GM12878 (cell line): ENCODE data around the gene GOLGA5. TPM values are rescaled to one million over a fixed set of nuclear protein-coding genes. Genes with fewer than 3 reads are reported as not detected.

Source experiments
- ATAC-seq: fragments of 200-7000 bp; cut with Tn5 transposase; 3 replicates; pipeline ENCODE4 v1.9.1; 2020; ENCODE audit warnings: mild to moderate bottlenecking, moderate library complexity
- BruUV-seq: library from RNA; stranded (reverse); fragments of 400-500 nt; replicated peaks from 2 replicates; lab custom pipeline; 2021; lab: Mats Ljungman, UMichigan
- CTCF ChIA-PET: fragments of 300-600 bp; sonication (Branson Sonifier 250); formaldehyde crosslinking; extraction: SDS; loops from one replicate; lab custom pipeline; 2021; ENCODE audit warnings: inconsistent platforms; lab: Yijun Ruan, JAX
- POLR2A ChIA-PET: fragments of 350-600 bp; formaldehyde crosslinking; extraction: SDS; loops from one replicate; lab custom pipeline; 2021; ENCODE audit warnings: inconsistent platforms; lab: Charles Lee
- RAD21 ChIA-PET: fragments of 300-600 bp; sonication (Branson Sonifier 250); formaldehyde crosslinking; loops from one replicate; lab custom pipeline; 2023; ENCODE audit warnings: antibody characterized with exemption; ENCODE audit not compliant: unreplicated experiment; lab: Charles Lee
- SMC1A ChIA-PET: fragments of 300-600 bp; sonication (Branson Sonifier 250); formaldehyde crosslinking; loops from one replicate; lab custom pipeline; 2023; ENCODE audit not compliant: unreplicated experiment, uncharacterized antibody; lab: Charles Lee
- DNase-seq: peaks from one replicate; pipeline ENCODE4 v3.0.0-alpha.2; 2011; ENCODE audit warnings: low read depth, low spot score
- FAIRE-seq: peaks from 3 replicates; lab custom pipeline; 2011; peaks lifted over from hg19 to GRCh38; lab: Jason Lieb, UNC
- H2AFZ ChIP-seq: 2 replicates; pipeline ENCODE4 v1.6.0; 2011; ENCODE audit warnings: low read depth, low read length, control low read depth; ENCODE audit not compliant: control insufficient read depth
- H3K27ac ChIP-seq: 2 replicates; pipeline ENCODE4 v1.5.1; 2011; ENCODE audit warnings: control low read depth; ENCODE audit not compliant: control insufficient read depth, insufficient read depth
- H3K27me3 ChIP-seq, 2 experiments: replicated peaks in 1 of 2; 2 replicates each; pipeline versions ENCODE4 v1.6.0 to v1.6.1; 2011; ENCODE audit warnings: low read length in 1 of 2; ENCODE audit not compliant: control insufficient read depth in 2 of 2, insufficient read depth in 2 of 2
- H3K36me3 ChIP-seq, 2 experiments: 2 replicates each; pipeline ENCODE4 v1.5.1; 2011; ENCODE audit warnings: low read length in 1 of 2; ENCODE audit not compliant: control insufficient read depth in 2 of 2, insufficient read depth in 2 of 2
- H3K4me1 ChIP-seq: 2 replicates; pipeline ENCODE4 v1.6.1; 2011; ENCODE audit warnings: mild to moderate bottlenecking, low read length, moderate library complexity, mixed read lengths; ENCODE audit not compliant: control insufficient read depth, insufficient read depth
- H3K4me2 ChIP-seq: 2 replicates; pipeline ENCODE4 v1.6.0; 2011; ENCODE audit warnings: control low read depth; ENCODE audit not compliant: control insufficient read depth, insufficient read depth
- H3K4me3 ChIP-seq: fragments of 200-600 bp; sonication (generic); 2 replicates; pipeline ENCODE4 v1.5.1; 2016
- H3K79me2 ChIP-seq: 2 replicates; pipeline ENCODE4 v1.6.0; 2011; ENCODE audit warnings: low read length; ENCODE audit not compliant: control insufficient read depth, insufficient read depth
- H3K9ac ChIP-seq: 2 replicates; pipeline ENCODE4 v1.8.0; 2011; ENCODE audit warnings: low read length, control low read depth, mixed read lengths; ENCODE audit not compliant: control insufficient read depth, insufficient read depth
- H3K9me3 ChIP-seq: replicated peaks from 3 replicates; pipeline ENCODE4 v1.5.1; 2011; ENCODE audit warnings: mild to moderate bottlenecking, low read length; ENCODE audit not compliant: control insufficient read depth, insufficient read depth
- H4K20me1 ChIP-seq: 2 replicates; pipeline ENCODE4 v1.6.0; 2011; ENCODE audit not compliant: control insufficient read depth, insufficient read depth
- CHD1 ChIP-seq: IDR thresholded peaks from 2 replicates; pipeline ENCODE4 v1.6.1; 2012; ENCODE audit warnings: low read depth, low read length, improper control_type of control experiment
- CREM ChIP-seq: IDR thresholded peaks from 2 replicates; pipeline ENCODE4 v1.6.1; 2014; ENCODE audit warnings: antibody characterized with exemption, low read depth
- E4F1 ChIP-seq: fragments of 450-650 bp; IDR thresholded peaks from 2 replicates; pipeline ENCODE4 v1.6.1; 2018; ENCODE audit warnings: borderline replicate concordance, mild to moderate bottlenecking; ENCODE audit not compliant: partially characterized antibody
- EP300 ChIP-seq, 2 experiments: fragments of 150-350 bp in 1 of 2; IDR thresholded peaks; 2 replicates each; pipeline ENCODE4 v1.6.1; 2011 to 2012; ENCODE audit warnings: low read depth in 2 of 2, low read length in 2 of 2, borderline replicate concordance in 1 of 2, improper control_type of control experiment in 1 of 2, inconsistent platforms in 1 of 2; ENCODE audit not compliant: control insufficient read depth in 1 of 2
- ETV6 ChIP-seq, 2 experiments: fragments of 450-650 bp in 1 of 2; IDR thresholded peaks in 1 of 2; conservative IDR thresholded peaks in 1 of 2; 2 replicates each; pipeline ENCODE4 v1.6.1; 2014; ENCODE audit warnings: antibody characterized with exemption in 1 of 2, borderline replicate concordance in 1 of 2, low read depth in 1 of 2, mild to moderate bottlenecking in 1 of 2, moderate library complexity in 1 of 2
- FOXM1 ChIP-seq: IDR thresholded peaks from 2 replicates; pipeline ENCODE4 v1.6.1; 2012; ENCODE audit warnings: low read depth, mild to moderate bottlenecking, inconsistent platforms, low read length, moderate library complexity
- SREBF1 ChIP-seq: IDR thresholded peaks from 2 replicates; pipeline ENCODE4 v1.6.1; 2012; ENCODE audit warnings: mild to moderate bottlenecking, low read length
- ZNF207 ChIP-seq: fragments of 450-650 bp; IDR thresholded peaks from 2 replicates; pipeline ENCODE4 v1.6.1; 2014; ENCODE audit warnings: antibody characterized with exemption, mild to moderate bottlenecking, borderline replicate concordance
- in situ Hi-C: fragments of 300-500 bp; cut with MboI; formaldehyde crosslinking; loops from 9 replicates; pipeline ENCODE4 v1.14.3; 2018; ENCODE audit warnings: mixed read lengths
- intact Hi-C: fragments of 100-400 bp; cut with micrococcal nuclease; formaldehyde crosslinking; loops from one replicate; pipeline ENCODE4 v1.14.2; 2022; ENCODE audit not compliant: unreplicated experiment
- polyA plus RNA-seq, 11 experiments: library from polyadenylated mRNA; depleted of rRNA in 4 of 11; unstranded in 6 of 11; stranded (reverse) in 5 of 11; fragments of >200 nt; fragmentation: Nextera tagmentation in 4 of 11; fragmentation: Illumina TruSeq in 1 of 11; extraction: Ambion mirVana in 4 of 11; extraction: Trizol in 1 of 11; gene quantifications; 1 replicate in 1 of 11; 2 replicates in 10 of 11; pipeline versions ENCODE4 v1.2.1 to v1.2.3, GENCODE V29; 2011 to 2016; ENCODE audit warnings: inconsistent platforms in 2 of 11, missing spikeins in 2 of 11, low read depth in 1 of 11
- total RNA-seq, 4 experiments: library from RNA; depleted of rRNA in 3 of 4; stranded (reverse); fragments of >200 nt in 3 of 4; fragmentation: Illumina TruSeq in 1 of 4; extraction: Trizol in 1 of 4; gene quantifications; 2 replicates each; pipeline versions ENCODE4 v1.2.1 to v1.2.3, GENCODE V29; 2013 to 2021

The GOLGA5 gene
- total and polyA plus RNA-seq, 10 of the 15 experiments (the other 5 are each of a cell fraction or from before 2014, with no cell fraction given): 10.9 to 30.1 (median 19.7) TPM

DNA sequence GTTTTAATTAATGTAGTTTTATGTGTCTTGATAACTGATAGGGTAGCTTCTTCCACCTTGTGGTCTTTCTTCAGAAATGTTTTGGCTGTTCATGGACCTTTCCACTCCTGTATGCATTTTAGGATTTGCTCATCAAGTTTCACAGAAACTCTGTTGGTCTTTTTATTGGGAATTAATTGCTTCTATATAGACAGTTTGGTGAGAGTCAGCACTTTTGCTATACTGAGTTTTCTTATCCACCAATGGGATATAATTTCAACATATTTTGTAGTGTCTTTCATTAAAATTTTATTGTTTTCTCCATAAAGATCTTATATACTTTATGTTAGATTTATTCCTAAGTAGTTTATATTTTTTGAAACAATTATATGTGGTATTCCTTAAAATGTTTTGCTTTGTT, 7.8 kb downstream of the GOLGA5 start:
- no peak for ATAC-seq
- H3K4me2 ChIP-seq: no peak overlapping the region; the same call in 1 of the 2 replicates
- peaks cover 0 to 15% of the 10 kb centered on the region in 2 experiments; a peak in 3 of 4 replicates for H3K36me3 ChIP-seq
- in situ Hi-C loops: no loop called here
- no peaks in the 10 kb centered on the region for H3K27me3 ChIP-seq
- SMC1A ChIA-PET: interaction anchor here (1.2 to 2.3 kb wide), 2 partner anchors 9 to 94 kb away, joined by 3 to 10 read pairs; no protein-coding TSS in a partner anchor
- H3K9me3 ChIP-seq: no peaks in the 10 kb centered on the region; the same call in 2 of the 3 replicates
- RAD21 ChIA-PET: interaction anchor here (2.3 kb wide), 1 partner anchor 18 kb away, joined by 6 read pairs; no protein-coding TSS in a partner anchor
- H3K27ac ChIP-seq: no peak overlapping the region
- no peak overlapping the region for H3K9ac ChIP-seq
- no peak for DNase-seq
- intact Hi-C loops: no loop called here
- H3K4me3 ChIP-seq: no peak overlapping the region
- no peak overlapping the region for H2AFZ ChIP-seq
- no peak for FAIRE-seq
- no peak for TF ChIP-seq CREM
- no peak for TF ChIP-seq ETV6 (conservative IDR thresholded peaks at IDR 0.05 in 1 of 2, IDR thresholded peaks at IDR 0.05 in 1 of 2; ENCODE audit: borderline replicate concordance in 1 of 2, low read depth in 1 of 2)
- TF ChIP-seq SREBF1: no peak
- no peak for TF ChIP-seq EP300 (IDR thresholded peaks at IDR 0.05; ENCODE audit: borderline replicate concordance in 1 of 2, control insufficient read depth in 1 of 2, low read depth in 2 of 2, low read length in 2 of 2)
- TF ChIP-seq CHD1: no peak
- TF ChIP-seq E4F1: no peak
- TF ChIP-seq FOXM1: no peak
- no peak for TF ChIP-seq ZNF207
- CTCF ChIA-PET: interaction anchor here (0.9 kb wide), 1 partner anchor 26 kb away, joined by 3 read pairs; no protein-coding TSS in a partner anchor
- peaks cover 27% of the 10 kb centered on the region for H3K79me2 ChIP-seq
- H3K4me1 ChIP-seq: no peaks in the 10 kb centered on the region; the same call in 1 of the 2 replicates
- no peaks in the 10 kb centered on the region for H4K20me1 ChIP-seq
- POLR2A ChIA-PET: interaction anchor here (0.6 kb wide), 2 partner anchors 503 to 822 kb away, joined by 3 read pairs; no protein-coding TSS in a partner anchor
- no TSS peak for BruUV-seq
